LNCaP clone FGC (cell line): ENCODE measurements around the gene CAPN3.
"Not testable (repeated sequence)": the region's sequence is repeated elsewhere in the genome, so short reads cannot be mapped to it uniquely, and the experiment has no call there.

Experiments used
- DNase-seq: peaks from one replicate; pipeline ENCODE4 v3.0.0-alpha.2; 2011; ENCODE audit warnings: low read depth
- H3K4me3 ChIP-seq: 2 replicates; pipeline ENCODE4 v1.5.1; 2011; ENCODE audit warnings: mild to moderate bottlenecking, low read depth, low read length, control low read depth
- TF ChIP-seq, protein P1 (sequence below): IDR thresholded peaks from 2 replicates; pipeline ENCODE4 v1.5.1; 2012; ENCODE audit warnings: mild to moderate bottlenecking; ENCODE audit not compliant: control insufficient read depth, insufficient read depth; ENCODE audit errors: extremely low read depth

CAPN3 gene

DNA sequence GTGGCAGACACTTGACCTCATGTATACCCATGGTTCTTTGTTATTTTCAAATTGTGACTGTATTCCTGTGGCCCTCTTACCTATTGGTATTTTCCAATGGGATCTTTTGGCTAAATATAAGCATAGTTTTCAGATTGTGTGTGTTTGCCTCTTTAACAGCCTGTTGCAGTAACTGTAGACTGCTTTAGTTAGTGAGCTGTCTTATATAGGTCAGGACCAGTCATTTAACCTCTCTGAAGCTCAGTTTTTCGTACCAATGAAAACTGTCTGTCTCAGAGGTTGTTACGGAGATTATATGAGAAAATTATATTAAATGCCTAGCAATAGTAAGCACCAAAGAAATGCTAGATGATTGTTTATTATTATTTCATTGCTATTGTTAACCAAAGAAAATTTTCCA is 29.3 kb upstream of the CAPN3 start:
- no peak overlapping the region for H3K4me3 ChIP-seq
- TF ChIP-seq, protein P1, sequence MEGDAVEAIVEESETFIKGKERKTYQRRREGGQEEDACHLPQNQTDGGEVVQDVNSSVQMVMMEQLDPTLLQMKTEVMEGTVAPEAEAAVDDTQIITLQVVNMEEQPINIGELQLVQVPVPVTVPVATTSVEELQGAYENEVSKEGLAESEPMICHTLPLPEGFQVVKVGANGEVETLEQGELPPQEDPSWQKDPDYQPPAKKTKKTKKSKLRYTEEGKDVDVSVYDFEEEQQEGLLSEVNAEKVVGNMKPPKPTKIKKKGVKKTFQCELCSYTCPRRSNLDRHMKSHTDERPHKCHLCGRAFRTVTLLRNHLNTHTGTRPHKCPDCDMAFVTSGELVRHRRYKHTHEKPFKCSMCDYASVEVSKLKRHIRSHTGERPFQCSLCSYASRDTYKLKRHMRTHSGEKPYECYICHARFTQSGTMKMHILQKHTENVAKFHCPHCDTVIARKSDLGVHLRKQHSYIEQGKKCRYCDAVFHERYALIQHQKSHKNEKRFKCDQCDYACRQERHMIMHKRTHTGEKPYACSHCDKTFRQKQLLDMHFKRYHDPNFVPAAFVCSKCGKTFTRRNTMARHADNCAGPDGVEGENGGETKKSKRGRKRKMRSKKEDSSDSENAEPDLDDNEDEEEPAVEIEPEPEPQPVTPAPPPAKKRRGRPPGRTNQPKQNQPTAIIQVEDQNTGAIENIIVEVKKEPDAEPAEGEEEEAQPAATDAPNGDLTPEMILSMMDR: no peak
- no peak for DNase-seq

DNA sequence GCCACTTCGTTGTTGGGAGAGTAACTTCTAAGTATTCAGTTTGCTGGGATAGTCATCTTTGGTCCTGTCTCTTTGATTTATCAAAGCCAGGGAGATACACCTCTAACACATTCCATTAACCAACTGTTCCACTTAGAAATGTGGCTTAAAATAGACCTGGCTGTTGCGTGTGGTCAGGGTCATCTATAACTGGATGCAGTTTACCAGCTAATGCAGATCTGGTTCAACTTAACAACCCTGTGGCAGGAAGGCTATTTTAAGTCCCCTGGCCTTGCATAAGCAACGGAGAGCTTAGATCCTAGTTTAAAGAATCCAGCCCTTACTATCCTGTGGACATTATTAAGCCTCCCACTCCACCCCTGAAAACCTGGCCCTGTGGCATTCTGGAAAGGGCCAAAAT is 28.1 kb upstream of the CAPN3 start:
- no peak overlapping the region for H3K4me3 ChIP-seq
- TF ChIP-seq, protein P1: no peak
- no peak for DNase-seq

DNA sequence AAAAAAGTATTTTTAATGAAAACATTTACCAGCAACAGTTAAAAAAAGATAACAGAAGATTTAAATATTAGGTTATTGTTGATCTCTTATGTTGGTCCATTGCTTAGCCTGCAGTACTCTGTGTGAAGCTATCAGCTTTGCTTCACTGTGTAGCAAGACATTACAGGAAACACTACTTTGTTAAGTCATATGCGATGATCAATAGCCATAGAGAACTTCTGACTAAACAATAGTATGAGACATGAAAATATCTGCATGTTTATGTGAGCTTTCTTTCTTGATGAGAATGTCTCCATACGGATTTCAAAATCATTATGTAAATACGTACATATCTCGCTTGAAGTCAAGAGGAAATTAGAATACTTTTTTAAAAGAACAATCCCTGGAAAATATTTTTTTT is 27.0 kb upstream of the CAPN3 start:
- no peak overlapping the region for H3K4me3 ChIP-seq
- DNase-seq: no peak
- TF ChIP-seq, protein P1: no peak

DNA sequence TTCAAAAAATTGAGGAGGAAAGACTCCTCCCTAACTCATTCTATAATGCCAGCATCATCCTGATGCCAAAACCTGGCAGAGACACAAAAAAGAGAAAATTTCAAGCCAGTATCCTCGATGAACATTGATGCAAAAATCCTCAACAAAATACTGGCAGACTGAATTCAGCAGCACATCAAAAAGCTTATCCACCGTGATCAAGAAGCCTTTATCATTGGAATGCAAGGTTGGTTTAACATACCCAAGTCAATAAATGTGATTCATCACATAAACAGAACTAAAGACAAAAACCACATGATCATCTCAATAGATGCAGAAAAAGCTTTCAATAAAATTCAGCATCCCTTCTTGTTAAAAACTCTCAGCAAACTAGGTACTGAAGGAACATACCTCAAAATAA is 24.2 kb upstream of the CAPN3 start:
- no peak overlapping the region for H3K4me3 ChIP-seq
- no peak for DNase-seq
- TF ChIP-seq, protein P1: no peak

DNA sequence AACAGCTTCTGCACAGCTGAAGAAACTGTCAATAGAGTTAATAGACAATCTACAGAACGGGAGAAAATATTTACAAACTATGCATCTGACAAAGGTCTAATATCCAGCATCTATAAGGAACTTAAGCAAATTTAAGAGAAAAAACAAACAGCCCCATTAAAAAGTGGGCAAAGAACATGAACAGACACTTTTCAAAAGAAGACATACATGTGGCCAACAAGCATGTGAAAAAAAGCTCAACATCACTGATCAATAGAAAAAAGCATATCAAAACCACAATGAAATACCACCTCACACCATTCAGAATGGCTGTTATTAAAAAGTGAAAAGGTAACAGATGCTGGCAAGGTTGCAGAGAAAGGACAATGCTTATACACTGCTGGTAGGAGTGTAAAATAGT is 22.7 kb upstream of the CAPN3 start:
- DNase-seq, H3K4me3 ChIP-seq: not testable (repeated sequence)

DNA sequence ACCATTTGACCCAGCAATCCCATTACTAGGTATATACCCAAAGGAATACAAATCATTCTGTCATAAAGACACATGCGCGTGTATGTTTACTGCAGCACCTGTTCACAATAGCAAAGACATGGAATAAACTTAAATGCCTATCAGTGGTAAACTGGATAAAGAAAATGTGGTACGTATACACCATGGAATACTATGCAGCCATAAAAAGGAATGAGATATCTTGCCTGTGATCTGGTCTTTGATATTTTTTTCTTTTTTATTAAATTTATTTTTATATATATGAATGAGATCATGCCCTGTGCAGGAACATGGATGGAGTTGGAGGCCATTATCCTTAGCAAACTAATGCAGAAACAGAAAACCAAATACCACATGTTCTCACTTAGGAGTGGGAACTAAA is 22.2 kb upstream of the CAPN3 start:
- DNase-seq, H3K4me3 ChIP-seq: not testable (repeated sequence)

DNA sequence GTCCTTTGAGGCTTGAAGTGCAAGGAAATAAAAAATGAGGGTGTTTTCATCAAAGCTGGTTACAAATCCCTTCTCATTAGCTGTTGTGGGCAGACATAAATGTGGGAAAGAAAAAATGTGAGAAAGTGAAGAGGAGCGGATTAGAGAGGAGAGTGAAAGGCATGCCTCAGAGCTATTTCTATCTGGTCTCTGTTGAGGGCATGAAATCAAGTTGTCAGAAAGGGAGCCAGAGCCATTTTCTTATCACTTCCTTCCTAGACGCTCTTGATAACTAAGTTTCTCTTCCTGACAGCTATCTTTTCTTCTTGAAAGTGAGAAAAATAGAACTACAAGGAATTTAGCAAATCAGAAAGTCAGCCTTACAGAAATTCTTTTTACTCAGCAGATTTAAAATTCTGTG is 20.8 kb upstream of the CAPN3 start:
- no peak for DNase-seq
- H3K4me3 ChIP-seq: no peak overlapping the region
- TF ChIP-seq, protein P1: no peak

DNA sequence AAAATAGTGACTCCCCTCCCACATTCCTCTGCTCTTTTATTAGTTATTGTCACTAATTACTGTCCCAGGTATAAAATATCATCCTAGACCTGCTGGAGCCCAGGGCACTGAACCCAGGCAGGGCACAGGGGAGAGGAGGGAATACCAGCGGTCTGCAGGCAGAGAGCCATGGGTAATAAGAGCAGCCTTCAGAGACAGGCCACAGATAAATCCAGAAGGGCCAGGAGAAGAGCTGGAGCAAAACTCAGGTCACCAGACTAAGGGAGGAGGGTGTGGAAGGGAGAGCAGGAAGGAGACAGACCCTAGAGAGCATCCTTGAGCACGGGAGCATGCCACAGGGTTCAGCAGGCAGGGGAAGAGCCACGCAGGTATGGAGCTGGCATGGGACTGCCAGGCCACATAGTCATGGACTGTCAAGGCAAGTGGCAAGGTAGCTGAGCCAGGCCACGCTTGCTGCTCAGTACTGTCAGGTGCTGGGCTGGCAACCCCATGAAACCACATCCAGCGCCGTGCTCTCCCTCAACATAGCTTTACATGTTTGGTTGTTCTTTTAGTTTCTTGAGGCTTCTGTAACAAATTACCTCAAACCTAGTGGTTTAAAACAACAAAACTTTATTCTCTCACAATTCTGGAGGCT is 15.6 kb upstream of the CAPN3 start:
- TF ChIP-seq, protein P1: no peak
- H3K4me3 ChIP-seq: no peak overlapping the region
- no peak for DNase-seq
